Mesendoderm (in vitro differentiated cells): ENCODE measurements around the gene BCL2L11.

Experiments
- DNase-seq: peaks from one replicate; pipeline ENCODE4 v3.0.0; 2013
- H2AK5ac ChIP-seq: 2 replicates; pipeline ENCODE4 v1.6.1; 2013; ENCODE audit warnings: low read length, inconsistent platforms
- H2BK120ac ChIP-seq: 2 replicates; pipeline ENCODE4 v1.6.1; 2013; ENCODE audit warnings: low read depth, mild to moderate bottlenecking, low read length, moderate library complexity, mixed read lengths
- H2BK15ac ChIP-seq: replicated peaks from 2 replicates; pipeline ENCODE4 v1.6.1; 2013; ENCODE audit warnings: low read depth, mild to moderate bottlenecking, moderate library complexity
- H2BK5ac ChIP-seq: 2 replicates; pipeline ENCODE4 v1.6.1; 2013; ENCODE audit warnings: low read length, inconsistent platforms
- H3K18ac ChIP-seq: 2 replicates; pipeline ENCODE4 v1.6.1; 2013; ENCODE audit warnings: mild to moderate bottlenecking, low read length, mixed read lengths
- H3K23ac ChIP-seq: one replicate; pipeline ENCODE4 v1.6.1; 2013; ENCODE audit warnings: low read length
- H3K27ac ChIP-seq: 2 replicates; pipeline ENCODE4 v1.5.1; 2013; ENCODE audit warnings: low read depth, mild to moderate bottlenecking, inconsistent platforms, low read length, moderate library complexity
- H3K27me3 ChIP-seq: 2 replicates; pipeline ENCODE4 v1.6.1; 2013; ENCODE audit warnings: low read length, control low read depth, mild to moderate bottlenecking, inconsistent platforms; ENCODE audit not compliant: insufficient read depth, poor library complexity
- H3K36me3 ChIP-seq: 2 replicates; pipeline ENCODE4 v1.6.1; 2013; ENCODE audit warnings: low read length, inconsistent platforms; ENCODE audit not compliant: control insufficient read depth, insufficient read depth
- H3K4ac ChIP-seq: one replicate; pipeline ENCODE4 v1.6.1; 2013; ENCODE audit warnings: low read depth, mild to moderate bottlenecking, low read length, moderate library complexity
- H3K4me1 ChIP-seq: 2 replicates; pipeline ENCODE4 v1.6.1; 2013; ENCODE audit warnings: low read depth, low read length, inconsistent platforms; ENCODE audit not compliant: control insufficient read depth
- H3K4me2 ChIP-seq: 2 replicates; pipeline ENCODE4 v1.6.1; 2013; ENCODE audit warnings: low read length
- H3K4me3 ChIP-seq: 2 replicates; pipeline ENCODE4 v1.5.1; 2013; ENCODE audit warnings: mild to moderate bottlenecking, low read length
- H3K56ac ChIP-seq: one replicate; pipeline ENCODE4 v1.6.1; 2013; ENCODE audit warnings: low read length
- H3K79me1 ChIP-seq: 2 replicates; pipeline ENCODE4 v1.6.1; 2013; ENCODE audit warnings: low read length, inconsistent platforms
- H3K79me2 ChIP-seq: 2 replicates; pipeline ENCODE4 v1.6.1; 2013; ENCODE audit warnings: mild to moderate bottlenecking, low read length; ENCODE audit not compliant: control insufficient read depth, insufficient read depth
- H3K9ac ChIP-seq: 2 replicates; pipeline ENCODE4 v1.6.1; 2013; ENCODE audit warnings: low read length, inconsistent platforms
- H4K5ac ChIP-seq: one replicate; pipeline ENCODE4 v1.6.1; 2013; ENCODE audit warnings: low read length
- H4K8ac ChIP-seq: one replicate; pipeline ENCODE4 v1.6.1; 2013; ENCODE audit warnings: low read depth, mild to moderate bottlenecking, control low read depth, low read length, moderate library complexity
- WGBS: extraction: QIAGEN DNeasy Blood & Tissue Kit; methylation state at CpG from one replicate; pipeline ENCODE4 v1.1.7; 2013; ENCODE audit warnings: low lambda C conversion rate, missing lambda C conversion rate; ENCODE audit not compliant: insufficient coverage; ENCODE audit errors: extremely low coverage; 5-methylcytosine and 5-hydroxymethylcytosine counted together

Gene BCL2L11

GRCh38 chr2:111182740-111183139 is 62.0 kb downstream of the BCL2L11 start:
- no peak overlapping the region for H3K9ac ChIP-seq
- H3K36me3 ChIP-seq, result no peaks in the 10 kb centered on the region
- H3K79me2 ChIP-seq, result no peaks in the 10 kb centered on the region
- H3K4me1 ChIP-seq, result no peaks in the 10 kb centered on the region
- H3K4me3 ChIP-seq, result no peak overlapping the region
- no peak overlapping the region for H2BK5ac ChIP-seq
- no peaks in the 10 kb centered on the region for H3K79me1 ChIP-seq
- H3K56ac ChIP-seq, result no peak overlapping the region
- no peak overlapping the region for H4K5ac ChIP-seq
- no peak overlapping the region for H3K4me2 ChIP-seq
- no peaks in the 10 kb centered on the region for H3K27me3 ChIP-seq
- H3K23ac ChIP-seq, result no peak overlapping the region
- no peak overlapping the region for H4K8ac ChIP-seq
- H2BK15ac ChIP-seq, result no peak overlapping the region
- WGBS, result no CpG with 5 or more reads among the region's 2 CpGs
- H3K18ac ChIP-seq, result no peak overlapping the region
- no peak overlapping the region for H3K27ac ChIP-seq
- no peak overlapping the region for H2AK5ac ChIP-seq
- H2BK120ac ChIP-seq, result no peak overlapping the region
- DNase-seq, result no peak
- no peak overlapping the region for H3K4ac ChIP-seq

GRCh38 chr2:111184725-111185310 is 64.1 kb downstream of the BCL2L11 start:
- Histone ChIP-seq H3K4ac (no peak overlapping the region), H3K27ac (no peak overlapping the region), H3K23ac (no peak overlapping the region), H3K4me2 (no peak overlapping the region), H3K56ac (no peak overlapping the region), H3K79me1 (no peaks in the 10 kb centered on the region), H3K9ac (no peak overlapping the region), H2AK5ac (no peak overlapping the region), H3K27me3 (no peaks in the 10 kb centered on the region), H2BK120ac (no peak overlapping the region), H3K4me1 (no peaks in the 10 kb centered on the region), H3K79me2 (no peaks in the 10 kb centered on the region), H4K8ac (no peak overlapping the region), H2BK15ac (no peak overlapping the region), H3K36me3 (no peaks in the 10 kb centered on the region), H3K18ac (no peak overlapping the region), H3K4me3 (no peak overlapping the region), H4K5ac (no peak overlapping the region), H2BK5ac (no peak overlapping the region)
- no peak for DNase-seq
- WGBS, result no CpG with 5 or more reads among the region's 2 CpGs

- Histone ChIP-seq H3K79me2 (no peaks in the 10 kb centered on the region), H2BK120ac (no peak overlapping the region), H3K4me3 (no peak overlapping the region), H2BK15ac (no peak overlapping the region), H3K4me2 (no peak overlapping the region), H3K56ac (no peak overlapping the region), H2AK5ac (no peak overlapping the region), H3K36me3 (no peaks in the 10 kb centered on the region), H2BK5ac (no peak overlapping the region), H3K4me1 (no peaks in the 10 kb centered on the region), H3K18ac (no peak overlapping the region), H3K9ac (no peak overlapping the region), H3K23ac (no peak overlapping the region), H3K27me3 (no peaks in the 10 kb centered on the region), H3K79me1 (no peaks in the 10 kb centered on the region), H4K5ac (no peak overlapping the region), H3K27ac (no peak overlapping the region), H3K4ac (no peak overlapping the region), H4K8ac (no peak overlapping the region)
- peak; percentile 16 for DNase-seq
- whole genome bisulfite sequencing, result no CpG with 5 or more reads among the region's 12 CpGs
Observed at GRCh38 chr2:111185361-111186022, 64.8 kb downstream of the BCL2L11 start.

GRCh38 chr2:111186121-111186715 is 65.5 kb downstream of the BCL2L11 start:
- no peak overlapping the region for H3K4ac ChIP-seq
- H3K4me1 ChIP-seq, result no peaks in the 10 kb centered on the region
- no peak overlapping the region for H4K8ac ChIP-seq
- WGBS, result no CpG with 5 or more reads among the region's 10 CpGs
- H3K79me1 ChIP-seq, result no peaks in the 10 kb centered on the region
- H3K27me3 ChIP-seq, result no peaks in the 10 kb centered on the region
- no peak overlapping the region for H2BK15ac ChIP-seq
- peak overlapping the region; percentile 24 for H2BK5ac ChIP-seq
- H3K36me3 ChIP-seq, result no peaks in the 10 kb centered on the region
- H3K9ac ChIP-seq, result no peak overlapping the region
- H3K23ac ChIP-seq, result no peak overlapping the region
- no peak overlapping the region for H3K56ac ChIP-seq
- H4K5ac ChIP-seq, result no peak overlapping the region
- H2BK120ac ChIP-seq, result no peak overlapping the region
- no peak overlapping the region for H3K18ac ChIP-seq
- no peak overlapping the region for H3K4me3 ChIP-seq
- no peak for DNase-seq
- H2AK5ac ChIP-seq, result no peak overlapping the region
- H3K79me2 ChIP-seq, result no peaks in the 10 kb centered on the region
- no peak overlapping the region for H3K27ac ChIP-seq
- no peak overlapping the region for H3K4me2 ChIP-seq

GRCh38 chr2:111186933-111187332 is 66.2 kb downstream of the BCL2L11 start:
- no peak overlapping the region for H3K18ac ChIP-seq
- H3K9ac ChIP-seq, result no peak overlapping the region
- H4K8ac ChIP-seq, result no peak overlapping the region
- no peak overlapping the region for H3K56ac ChIP-seq
- H2AK5ac ChIP-seq, result no peak overlapping the region
- H3K4ac ChIP-seq, result no peak overlapping the region
- no peak overlapping the region for H2BK120ac ChIP-seq
- H3K4me1 ChIP-seq, result no peaks in the 10 kb centered on the region
- no peaks in the 10 kb centered on the region for H3K79me2 ChIP-seq
- peak; percentile 17 for DNase-seq
- H3K36me3 ChIP-seq, result no peaks in the 10 kb centered on the region
- H3K23ac ChIP-seq, result no peak overlapping the region
- H4K5ac ChIP-seq, result no peak overlapping the region
- no peak overlapping the region for H2BK5ac ChIP-seq
- H3K4me2 ChIP-seq, result no peak overlapping the region
- H2BK15ac ChIP-seq, result no peak overlapping the region
- H3K27me3 ChIP-seq, result no peaks in the 10 kb centered on the region
- no peak overlapping the region for H3K27ac ChIP-seq
- no CpG with 5 or more reads among the region's 6 CpGs for WGBS
- no peaks in the 10 kb centered on the region for H3K79me1 ChIP-seq
- no peak overlapping the region for H3K4me3 ChIP-seq
